Measurements from ENCODE around the gene FGFR2. TPM values are rescaled to one million over a fixed set of nuclear protein-coding genes. Genes with fewer than 3 reads are reported as not detected.
A peak's percentile ranks its signal among the peaks of the same experiment; 100 is the strongest.

FGFR2 gene
- not detected for total RNA-seq

DNA sequence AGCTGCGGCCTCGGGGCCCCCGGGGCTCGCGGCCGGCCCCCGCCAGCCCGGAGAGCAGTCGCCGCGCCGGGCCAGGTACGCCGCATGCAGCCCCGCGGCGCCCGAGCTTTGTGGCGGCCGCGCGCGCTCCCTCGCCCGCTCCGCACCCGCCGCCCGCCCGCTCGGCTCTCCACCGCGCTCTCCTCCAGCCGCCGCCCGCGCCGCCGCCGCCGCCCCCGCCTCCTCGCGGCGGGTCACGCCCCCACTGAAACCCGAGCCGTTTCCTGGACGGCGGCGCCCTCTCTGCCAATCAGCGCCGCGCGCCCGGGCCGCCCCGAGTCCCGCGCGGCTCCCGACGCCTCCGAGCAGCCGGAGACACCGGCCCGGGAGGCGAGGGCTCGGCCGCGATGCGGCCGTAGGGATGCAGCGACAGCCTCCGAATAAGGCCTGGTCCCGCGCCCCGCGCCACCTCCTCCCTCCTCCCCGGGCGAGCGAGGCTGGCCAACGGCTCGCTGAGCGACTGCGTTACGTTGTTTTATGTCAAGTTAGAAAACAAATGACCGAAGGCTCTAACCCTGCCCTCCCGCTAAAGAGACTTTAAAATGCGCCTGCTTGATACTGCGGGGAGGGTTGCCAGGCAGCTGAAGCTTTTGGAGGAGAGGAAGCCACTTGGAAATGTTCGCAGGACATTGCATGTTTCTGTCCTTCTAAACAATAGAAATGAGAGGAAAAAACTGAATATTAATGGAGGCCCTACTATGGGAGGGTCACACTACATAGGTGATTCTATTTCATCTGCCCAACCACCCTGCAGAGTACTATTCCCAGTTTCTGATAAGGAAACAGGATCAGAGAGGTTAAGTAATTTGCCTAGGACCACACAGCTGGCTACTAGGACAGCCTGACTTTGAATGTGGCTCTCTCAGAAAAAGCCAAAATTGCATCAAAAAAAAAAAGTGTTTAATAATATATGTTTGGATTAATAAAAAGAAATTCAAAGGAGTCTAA lies at the start of gene FGFR2:
TSS of gene FGFR2 (minus strand) at position 182 of the 987 bp plus-strand sequence. CDS start 4,627 bp downstream, outside the sequence.
- intact Hi-C loops (cut with micrococcal nuclease): no loop called here
- TF ChIP-seq, protein P1, sequence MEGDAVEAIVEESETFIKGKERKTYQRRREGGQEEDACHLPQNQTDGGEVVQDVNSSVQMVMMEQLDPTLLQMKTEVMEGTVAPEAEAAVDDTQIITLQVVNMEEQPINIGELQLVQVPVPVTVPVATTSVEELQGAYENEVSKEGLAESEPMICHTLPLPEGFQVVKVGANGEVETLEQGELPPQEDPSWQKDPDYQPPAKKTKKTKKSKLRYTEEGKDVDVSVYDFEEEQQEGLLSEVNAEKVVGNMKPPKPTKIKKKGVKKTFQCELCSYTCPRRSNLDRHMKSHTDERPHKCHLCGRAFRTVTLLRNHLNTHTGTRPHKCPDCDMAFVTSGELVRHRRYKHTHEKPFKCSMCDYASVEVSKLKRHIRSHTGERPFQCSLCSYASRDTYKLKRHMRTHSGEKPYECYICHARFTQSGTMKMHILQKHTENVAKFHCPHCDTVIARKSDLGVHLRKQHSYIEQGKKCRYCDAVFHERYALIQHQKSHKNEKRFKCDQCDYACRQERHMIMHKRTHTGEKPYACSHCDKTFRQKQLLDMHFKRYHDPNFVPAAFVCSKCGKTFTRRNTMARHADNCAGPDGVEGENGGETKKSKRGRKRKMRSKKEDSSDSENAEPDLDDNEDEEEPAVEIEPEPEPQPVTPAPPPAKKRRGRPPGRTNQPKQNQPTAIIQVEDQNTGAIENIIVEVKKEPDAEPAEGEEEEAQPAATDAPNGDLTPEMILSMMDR (IDR thresholded peaks at IDR 0.05): no peak
- ChIA-PET POLR2A (no interaction called here), CTCF (interaction anchor here (0.7 kb wide), 1 partner anchor 377 kb away, joined by 3 read pairs; no protein-coding TSS in a partner anchor)
- H3K4me1 Mint-ChIP-seq (ENCODE audit: low read depth): peaks cover 3% of the 10 kb centered on the region
- DNase-seq: peak; percentile 12
- peak; percentile 51 for ATAC-seq
- H3K27ac Mint-ChIP-seq: no peak within 1 kb of the TSS
- no peaks in the 10 kb centered on the region for H3K9me3 Mint-ChIP-seq
- H3K27me3 Mint-ChIP-seq: peaks cover 42% of the 10 kb centered on the region
- H3K4me3 Mint-ChIP-seq: no peak within 1 kb of the TSS
- no peaks in the 10 kb centered on the region for H3K36me3 Mint-ChIP-seq (ENCODE audit: low read depth)

DNA sequence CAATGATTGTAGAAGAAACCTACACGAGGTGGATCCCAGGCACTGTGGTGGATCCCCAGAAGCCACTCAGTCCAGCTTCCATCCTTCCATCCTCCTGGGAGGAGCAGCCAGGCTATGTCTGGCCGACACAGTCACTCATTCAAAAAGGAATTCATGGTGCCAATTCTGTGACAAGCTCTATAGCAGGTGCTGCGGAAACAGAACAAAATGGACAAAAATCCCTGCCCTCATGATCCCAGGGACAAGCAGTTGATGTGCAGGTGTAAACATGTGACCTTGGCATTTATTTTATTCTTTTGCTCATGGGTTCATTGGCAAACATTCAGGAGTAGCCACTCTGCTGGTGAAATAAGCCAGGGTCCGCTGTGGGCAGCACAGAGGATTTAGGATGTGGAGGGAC lies 49.2 kb upstream of the FGFR2 start:
- ATAC-seq (no peak), DNase-seq (no peak)
- Mint-ChIP-seq H3K27me3 (peaks cover 3% of the 10 kb centered on the region), H3K36me3 (ENCODE audit: low read depth) (no peaks in the 10 kb centered on the region), H3K4me1 (ENCODE audit: low read depth) (no peaks in the 10 kb centered on the region), H3K27ac (no peak overlapping the region), H3K4me3 (no peak overlapping the region), H3K9me3 (peaks cover 2% of the 10 kb centered on the region)
- ChIA-PET CTCF (no interaction called here), POLR2A (no interaction called here)
- TF ChIP-seq, protein P1 (IDR thresholded peaks at IDR 0.05): no peak
- intact Hi-C loops (cut with micrococcal nuclease): no loop called here

DNA sequence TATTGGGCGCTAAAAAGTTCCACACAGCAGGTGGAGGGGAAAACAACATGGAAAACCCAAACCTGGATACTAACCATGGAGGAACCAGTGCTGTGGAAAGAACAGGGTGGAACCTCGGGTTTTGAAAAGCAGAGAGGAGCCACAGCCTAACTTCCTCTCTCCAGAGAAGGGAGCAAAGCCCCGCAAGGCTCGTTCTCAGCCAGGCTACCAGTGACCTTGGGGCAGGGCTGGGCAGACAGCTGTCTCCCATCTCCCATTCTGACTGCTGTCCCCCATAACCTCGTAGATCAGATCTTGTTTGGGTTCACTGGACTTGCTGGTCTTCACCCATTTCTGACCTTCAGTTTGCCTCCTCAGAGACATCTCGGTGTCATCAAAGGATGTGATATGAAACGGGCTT lies 47.5 kb upstream of the FGFR2 start:
- ChIA-PET POLR2A (no interaction called here), CTCF (no interaction called here)
- DNase-seq (no peak), ATAC-seq (no peak)
- Mint-ChIP-seq H3K9me3 (no peaks in the 10 kb centered on the region), H3K36me3 (ENCODE audit: low read depth) (no peaks in the 10 kb centered on the region), H3K4me1 (ENCODE audit: low read depth) (no peaks in the 10 kb centered on the region), H3K27ac (no peak overlapping the region), H3K27me3 (peaks cover 3% of the 10 kb centered on the region), H3K4me3 (no peak overlapping the region)
- TF ChIP-seq, protein P1 (IDR thresholded peaks at IDR 0.05): no peak
- intact Hi-C loops (cut with micrococcal nuclease): no loop called here

DNA sequence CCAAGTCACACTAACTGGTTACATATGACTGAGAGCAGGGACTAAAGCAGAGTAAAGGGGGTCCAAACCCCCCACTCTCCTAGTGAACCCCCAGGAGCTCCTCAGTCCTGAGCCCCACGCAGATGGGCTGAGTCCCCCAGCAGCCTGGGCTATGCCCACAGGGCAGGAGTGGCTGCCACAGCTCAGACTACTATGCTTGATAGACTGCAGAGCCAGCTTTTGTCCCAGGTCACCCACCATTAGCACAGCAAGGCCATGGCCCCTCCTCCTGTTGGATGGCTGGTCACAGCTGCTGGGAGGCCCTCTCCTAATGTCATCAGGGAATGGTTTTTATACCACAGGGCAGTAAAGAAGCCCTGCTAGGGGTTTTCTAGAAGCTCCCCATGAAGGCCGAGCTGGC lies 46.3 kb upstream of the FGFR2 start:
- no peaks in the 10 kb centered on the region for H3K9me3 Mint-ChIP-seq
- ChIA-PET CTCF (no interaction called here), POLR2A (no interaction called here)
- TF ChIP-seq, protein P1 (IDR thresholded peaks at IDR 0.05): no peak
- peaks cover 3% of the 10 kb centered on the region for H3K27me3 Mint-ChIP-seq
- H3K27ac Mint-ChIP-seq: no peak overlapping the region
- intact Hi-C loops (cut with micrococcal nuclease): no loop called here
- no peak for DNase-seq
- no peaks in the 10 kb centered on the region for H3K36me3 Mint-ChIP-seq (ENCODE audit: low read depth)
- no peaks in the 10 kb centered on the region for H3K4me1 Mint-ChIP-seq (ENCODE audit: low read depth)
- no peak overlapping the region for H3K4me3 Mint-ChIP-seq
- no peak for ATAC-seq

DNA sequence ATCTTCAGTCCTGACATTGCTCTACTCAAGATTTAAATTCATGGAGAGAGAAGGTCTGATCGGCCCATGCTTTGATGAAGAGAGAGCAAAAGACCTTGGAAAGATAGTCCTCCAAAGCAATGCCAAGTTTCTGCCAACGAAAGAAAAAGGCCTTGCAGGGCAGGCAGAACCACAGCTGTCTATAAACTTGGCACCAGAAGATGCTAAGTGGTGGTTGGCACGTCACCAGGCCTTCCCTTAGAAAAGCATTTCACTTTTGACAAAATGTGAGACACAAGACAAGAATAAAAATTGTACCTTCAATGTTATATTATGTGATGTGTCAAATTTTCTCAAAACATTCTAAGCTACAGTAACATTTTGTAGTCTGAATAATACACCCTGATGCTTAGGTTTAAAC lies 42.0 kb upstream of the FGFR2 start:
- ChIA-PET POLR2A (no interaction called here), CTCF (interaction anchor here (1.3 kb wide), 1 partner anchor 14 kb away, joined by 3 read pairs; no protein-coding TSS in a partner anchor)
- no peaks in the 10 kb centered on the region for H3K36me3 Mint-ChIP-seq (ENCODE audit: low read depth)
- no peaks in the 10 kb centered on the region for H3K27me3 Mint-ChIP-seq
- peaks cover 3% of the 10 kb centered on the region for H3K9me3 Mint-ChIP-seq
- TF ChIP-seq, protein P1 (IDR thresholded peaks at IDR 0.05): no peak
- ATAC-seq (no peak), DNase-seq (no peak)
- intact Hi-C loops (cut with micrococcal nuclease): no loop called here
- H3K4me1 Mint-ChIP-seq (ENCODE audit: low read depth): no peaks in the 10 kb centered on the region
- no peak overlapping the region for H3K27ac Mint-ChIP-seq
- H3K4me3 Mint-ChIP-seq: no peak overlapping the region

All from activated CD8-positive, alpha-beta T cell treated with anti-CD3 and anti-CD28 coated beads for 36 hours (primary cell).